Measurements from ENCODE around the gene ADPRS. TPM values are rescaled to one million over a fixed set of nuclear protein-coding genes. Genes with fewer than 3 reads are reported as not detected.

ADPRS gene
- total RNA-seq, 5 donors from 2014 or later (not counting 1 experiment from before 2014, with no cell fraction given): 19.0 to 30.2 (median 28.1) TPM

- Histone ChIP-seq H3K4me3 (ENCODE audit: control insufficient read depth in 1 of 2, extremely low read depth in 1 of 2, low read length in 1 of 2) (no peak overlapping the region), H3K9me3 (no peaks in the 10 kb centered on the region), H3K27ac (ENCODE audit: low read length) (no peak overlapping the region), H3K27me3 (replicated peaks in 1 of 2; ENCODE audit: control insufficient read depth in 2 of 2, extremely low read depth in 1 of 2, insufficient read depth in 2 of 2, low read length in 1 of 2) (no peaks in the 10 kb centered on the region), H3K4me1 (ENCODE audit: control insufficient read depth in 1 of 2, extremely low read depth in 1 of 2, insufficient read depth in 2 of 2, low read length in 2 of 2) (peaks cover under 1 to 8% of the 10 kb centered on the region in 2 experiments), H3K36me3 (ENCODE audit: control insufficient read depth in 2 of 2, extremely low read depth in 1 of 2, insufficient read depth in 1 of 2, low read length in 1 of 2) (peaks cover 0 to 13% of the 10 kb centered on the region in 2 donors)
- Mint-ChIP-seq H3K4me3 (no peak overlapping the region), H3K27me3 (no peaks in the 10 kb centered on the region), H3K27ac (peak overlapping the region in 1 of 2 donors; percentile 24), H3K4me1 (peaks cover 36 to 52% (median 50%) of the 10 kb centered on the region in 3 donors), H3K9me3 (no peaks in the 10 kb centered on the region), H3K36me3 (peaks cover 9% of the 10 kb centered on the region)
- ChIA-PET POLR2A (interaction anchor here in 1 of 2 donors (0.5 kb wide), 1 partner anchor 53 kb away, joined by 3 read pairs; no protein-coding TSS in a partner anchor), CTCF (no interaction called here)
- WGBS (ENCODE audit: insufficient coverage): 79% methylated on average over 3 of the region's 4 CpGs
- ATAC-seq (replicated peaks in 1 of 4) (no peak), DNase-seq (no peak)
These were observed 54.7 kb downstream of the ADPRS start for GRCh38 chr1:36143424-36143823.

Other genes starting within 250 kb of the ADPRS start
- gene AGO1, start 205.7 kb upstream of the ADPRS start, total RNA-seq: 10 to 100 TPM; 21.8 to 28.7 (median 26.0) TPM
- 10 to 100 TPM; 33.4 to 44.0 (median 37.5) TPM for gene AGO3, start 157.8 kb upstream of the ADPRS start, total RNA-seq
- gene TEKT2, start 4.8 kb upstream of the ADPRS start, total RNA-seq: under 1 TPM in 1 of 5 donors, not detected in 4; 0.18 TPM
- gene COL8A2, start 36.3 kb downstream of the ADPRS start, total RNA-seq: under 1 TPM in 4 of 5 donors, not detected in 1; 0.08 to 0.15 (median 0.09) TPM
- gene TRAPPC3, start 60.6 kb downstream of the ADPRS start, total RNA-seq: 10 to 100 TPM; 42.3 to 48.2 (median 44.6) TPM
- gene MAP7D1, start 67.3 kb downstream of the ADPRS start, total RNA-seq: 100 to 1,000 TPM; 157 to 295 (median 263) TPM
- gene THRAP3, start 135.6 kb downstream of the ADPRS start, total RNA-seq: 100 to 1,000 TPM in 3 of 5 donors, 10 to 100 TPM in 2; 75.2 to 111 (median 101) TPM
- gene SH3D21, start 217.5 kb downstream of the ADPRS start, total RNA-seq: 1 to 10 TPM; 2.2 to 3.7 (median 2.8) TPM
- gene EVA1B, start 234.8 kb downstream of the ADPRS start, total RNA-seq: 1 to 10 TPM; 2.0 to 8.1 (median 5.6) TPM

All from T-cell (primary cell).